Central memory CD4-positive, alpha-beta T cell (primary cell): ENCODE data around the gene VPS29.
A peak's percentile ranks its signal among the peaks of the same experiment; 100 is the strongest.
"Not testable (repeated sequence)": the region's sequence is repeated elsewhere in the genome, so short reads cannot be mapped to it uniquely, and the experiment has no call there.

ENCODE experiments used
- DNase-seq: peaks from one replicate; pipeline ENCODE4 v3.0.0; 2022
- total RNA-seq, 3 experiments: gene quantifications; one replicate each; lab custom pipeline; 2026; lab: John Stamatoyannopoulos, UW

The VPS29 gene
- 54.4 to 70.8 (median 70.2) reads per million in 3 experiments for total RNA-seq

DNA sequence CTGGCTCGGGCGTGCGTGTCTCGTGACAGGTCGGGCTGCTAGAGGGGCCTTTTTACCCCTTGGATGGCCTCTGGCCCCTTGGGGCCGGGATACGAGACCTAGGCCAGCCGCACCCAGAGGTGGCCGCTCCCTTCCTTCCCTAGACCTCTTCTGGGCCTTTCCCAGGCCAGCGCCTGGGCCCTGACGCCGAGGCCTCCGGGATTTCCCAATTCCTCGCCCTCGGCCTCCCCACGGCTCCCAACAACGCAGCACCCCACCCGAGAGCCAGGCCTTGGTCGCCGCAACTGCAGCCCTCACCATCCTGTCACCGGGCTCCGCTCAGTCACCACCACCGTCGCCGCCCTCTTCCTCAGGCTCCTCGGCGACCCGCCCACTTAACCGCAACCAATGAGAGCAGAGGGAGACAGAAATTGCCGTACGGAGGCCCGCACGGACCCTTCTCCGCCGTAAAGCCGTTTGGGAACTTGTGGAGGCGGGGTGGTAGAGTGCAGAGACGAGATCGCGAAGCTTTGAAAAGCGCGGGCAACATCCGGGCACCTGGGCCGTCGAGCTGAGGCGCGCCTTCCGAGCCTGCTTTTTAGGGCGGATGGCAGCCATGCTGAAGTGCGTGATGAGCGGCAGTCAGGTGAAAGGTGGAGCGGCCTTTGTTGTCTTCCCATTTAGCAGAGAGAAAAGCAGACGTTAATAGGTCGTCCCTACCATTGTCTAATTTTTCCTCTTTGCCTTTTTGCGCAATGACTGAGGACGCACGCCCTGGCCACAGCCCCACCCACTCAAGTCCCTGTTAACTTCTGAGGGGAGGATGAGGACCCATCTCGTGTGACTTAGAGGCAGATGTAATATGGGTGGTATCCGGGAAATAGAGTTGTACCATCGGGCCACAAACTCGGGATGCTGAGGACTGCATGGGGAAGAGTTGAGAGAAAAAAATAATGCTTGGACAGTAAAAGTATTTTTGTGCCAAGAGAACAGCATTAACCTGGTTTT is at the start of gene VPS29, which contains the start of gene RAD9B:
Gene VPS29, minus strand, starts transcription at position 360 of the 987 bp plus-strand sequence. Its CDS starts 60 bp downstream, at position 300.
Gene RAD9B, plus strand, starts transcription at position 580 of the 987 bp plus-strand sequence. Its CDS starts 7 bp downstream, at position 587.
- DNase-seq, result peak; percentile 100

DNA sequence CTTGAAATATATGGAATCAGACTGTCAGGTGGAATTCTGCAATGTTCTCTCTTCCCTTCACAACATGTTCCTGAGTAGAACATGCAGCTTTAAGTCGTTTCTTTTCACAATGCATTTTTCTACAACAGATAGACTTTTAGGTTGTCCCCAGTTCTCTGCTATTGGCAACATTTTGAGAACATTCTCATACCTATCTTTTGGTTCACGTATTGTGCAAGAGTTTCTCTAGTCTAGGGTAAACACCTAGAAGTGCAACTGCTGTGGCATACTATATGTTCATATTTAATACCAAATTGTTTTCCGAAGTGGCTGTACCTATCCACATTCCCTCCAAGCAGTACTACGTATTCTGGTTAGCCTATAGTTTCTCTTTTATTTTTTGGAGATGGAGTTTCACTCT is 49.1 kb upstream of the VPS29 start:
- DNase-seq, result no peak

DNA sequence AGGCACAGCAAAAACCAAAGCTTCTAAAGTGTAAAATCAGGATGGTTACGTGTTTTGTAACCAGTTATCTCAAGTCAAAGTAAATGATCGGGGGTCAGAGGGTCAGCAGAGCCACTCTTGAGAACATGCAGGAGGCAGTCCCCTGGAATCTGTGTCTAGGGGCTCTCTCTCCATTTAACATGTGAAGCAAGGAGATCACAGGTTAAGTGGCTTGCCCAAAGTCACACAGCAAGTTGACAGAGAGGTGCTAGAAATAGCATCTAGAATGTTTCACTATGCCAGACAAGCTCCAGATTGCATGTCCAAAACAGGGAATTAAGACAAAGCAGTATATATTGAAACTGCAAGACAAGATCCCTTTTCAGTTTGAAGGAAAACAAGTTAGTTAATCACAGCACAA is 47.8 kb upstream of the VPS29 start:
- DNase-seq, result no peak

DNA sequence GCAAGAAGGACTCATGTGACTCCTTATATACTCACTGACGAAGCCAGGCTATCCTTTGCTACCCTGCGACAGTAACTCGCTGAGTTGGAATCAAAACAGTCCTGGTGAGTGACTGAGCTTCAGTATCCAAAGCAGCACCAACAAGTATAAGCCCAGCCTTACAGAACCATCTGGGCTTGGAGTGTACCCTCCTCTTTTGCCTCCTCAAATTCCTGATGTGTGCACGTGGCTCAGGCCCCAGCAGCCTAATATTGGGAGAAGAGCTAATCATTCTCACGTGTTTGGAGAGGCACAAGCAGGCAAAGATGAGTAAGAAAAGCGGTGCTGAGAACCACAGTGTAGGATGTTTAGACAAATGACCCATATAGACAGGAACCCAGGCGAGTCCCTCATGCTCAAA is 46.8 kb upstream of the VPS29 start:
- no peak for DNase-seq

DNA sequence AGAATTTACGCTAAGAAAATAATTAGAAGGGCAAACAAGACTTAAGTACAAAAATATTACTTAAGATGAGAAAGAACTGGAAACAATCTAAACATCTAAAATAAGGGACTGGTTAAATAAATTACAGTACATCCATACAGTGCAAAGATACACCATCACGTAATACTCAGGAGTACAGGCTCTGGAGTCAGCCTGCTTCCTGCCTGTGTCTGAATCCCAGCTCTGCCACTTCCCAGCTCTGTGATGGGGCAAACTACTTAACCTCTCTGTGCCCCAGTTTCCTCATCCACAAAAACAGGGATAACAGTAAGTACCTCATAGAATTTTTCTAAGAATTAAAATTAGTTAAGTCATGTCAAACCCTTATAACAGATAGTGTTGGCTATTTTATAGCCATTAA is 45.2 kb upstream of the VPS29 start:
- no peak for DNase-seq

DNA sequence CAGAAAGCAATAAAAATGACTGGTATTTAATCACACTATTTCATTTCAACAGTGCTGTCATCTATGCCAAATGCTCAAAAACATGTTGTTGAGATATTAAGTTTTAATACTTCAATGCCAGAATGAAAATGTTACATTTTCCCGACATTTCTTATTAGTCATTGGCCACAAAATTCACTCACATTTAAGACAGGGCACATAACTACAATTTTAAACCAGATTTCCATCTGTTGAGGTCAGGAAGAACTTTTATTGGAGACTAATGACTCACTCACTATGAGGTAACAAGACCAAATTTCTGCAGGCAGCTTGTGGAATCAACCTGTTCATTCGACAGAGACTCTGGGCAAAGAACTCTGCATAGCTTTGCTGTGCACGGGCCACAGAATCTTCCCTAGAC is 44.4 kb upstream of the VPS29 start:
- DNase-seq, result no peak

DNA sequence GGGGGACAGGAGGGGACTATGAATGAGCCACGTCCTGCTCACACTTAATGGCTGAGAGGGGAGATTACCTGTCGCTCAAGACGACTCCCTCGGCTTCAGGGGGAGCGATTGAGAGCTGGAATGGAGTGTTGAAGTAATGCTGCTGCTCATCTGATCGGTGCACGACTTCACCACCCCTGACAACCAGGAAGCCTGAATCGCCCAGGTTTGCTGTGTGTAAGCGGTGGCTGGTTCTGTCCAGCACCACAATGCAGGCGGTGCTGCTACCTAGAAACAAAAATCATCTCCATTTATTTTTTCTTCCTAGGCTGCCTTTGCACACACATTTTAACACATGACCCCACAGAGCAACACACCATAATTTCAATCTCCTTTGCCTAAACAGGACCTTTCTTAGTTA is 43.9 kb upstream of the VPS29 start:
- DNase-seq, result no peak

DNA sequence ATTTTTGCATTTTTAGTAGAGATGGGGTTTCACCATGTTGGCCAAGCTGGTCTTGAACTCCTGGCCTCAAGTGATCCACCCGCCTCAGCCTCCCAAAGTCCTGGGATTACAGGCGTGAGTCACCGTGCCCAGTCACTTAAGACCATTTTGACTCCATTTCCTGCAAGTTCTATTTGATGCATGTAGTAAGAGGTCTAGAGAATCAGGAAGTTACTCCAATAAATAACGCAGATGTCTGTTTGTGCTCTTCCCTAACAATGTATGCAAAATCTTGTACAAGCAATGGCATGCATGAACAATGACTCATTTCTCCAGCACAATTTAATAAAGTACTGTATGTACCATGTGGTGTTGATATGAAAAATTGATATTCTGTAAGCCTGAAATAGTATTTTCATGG is 43.3 kb upstream of the VPS29 start:
- not testable (repeated sequence) for DNase-seq

DNA sequence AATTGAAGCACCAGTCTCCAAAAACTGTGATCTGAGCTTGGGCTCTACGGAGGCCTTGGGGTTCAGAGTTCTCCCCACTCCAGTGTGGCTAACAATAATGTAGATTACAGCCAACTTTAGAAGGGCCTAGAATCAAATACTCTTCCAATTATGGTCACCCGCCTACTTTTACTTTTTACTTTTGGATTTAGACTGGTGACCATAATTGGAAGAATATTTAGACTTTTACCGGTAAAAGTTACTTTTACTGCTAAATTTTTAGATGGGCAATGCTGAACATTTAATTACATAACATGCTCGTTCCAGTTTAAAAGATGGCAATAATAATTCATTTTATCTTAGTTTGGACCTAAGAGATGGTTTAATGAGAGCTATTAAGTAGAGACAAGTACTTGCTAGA is 42.1 kb upstream of the VPS29 start:
- DNase-seq, result no peak

DNA sequence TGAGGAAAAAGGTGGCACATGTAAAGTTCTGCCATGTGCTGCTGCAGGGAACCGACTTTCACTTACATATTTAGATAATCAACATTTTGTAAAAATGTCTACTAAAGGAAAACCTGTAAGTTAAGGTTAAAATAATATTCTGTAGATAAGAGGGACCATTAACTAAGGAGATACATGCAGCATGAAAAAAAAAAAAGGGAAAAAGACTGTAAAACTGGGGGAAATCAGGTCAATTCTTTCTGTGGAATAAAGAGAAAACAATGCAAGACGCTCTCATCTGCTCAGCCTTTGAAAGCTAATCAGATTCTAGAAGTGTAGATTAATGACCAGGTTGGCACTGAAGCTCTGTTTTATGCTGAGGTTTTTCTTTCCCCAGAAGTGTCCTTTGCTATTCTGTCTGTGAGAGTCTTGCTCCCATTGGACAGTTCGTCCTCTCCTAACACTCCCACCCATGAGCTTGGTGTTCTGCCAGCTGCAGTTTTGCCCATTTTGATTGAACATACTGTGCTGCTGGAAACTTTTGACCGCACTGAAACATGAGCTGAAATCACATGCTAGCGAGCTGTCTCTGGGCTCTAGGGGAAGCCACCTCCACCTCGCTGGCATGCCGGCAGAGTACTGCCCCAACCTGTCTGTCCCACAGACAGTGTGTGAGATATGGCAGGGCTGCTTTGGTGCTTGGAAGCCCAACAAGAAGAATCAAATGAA is 41.5 kb upstream of the VPS29 start:
- no peak for DNase-seq

DNA sequence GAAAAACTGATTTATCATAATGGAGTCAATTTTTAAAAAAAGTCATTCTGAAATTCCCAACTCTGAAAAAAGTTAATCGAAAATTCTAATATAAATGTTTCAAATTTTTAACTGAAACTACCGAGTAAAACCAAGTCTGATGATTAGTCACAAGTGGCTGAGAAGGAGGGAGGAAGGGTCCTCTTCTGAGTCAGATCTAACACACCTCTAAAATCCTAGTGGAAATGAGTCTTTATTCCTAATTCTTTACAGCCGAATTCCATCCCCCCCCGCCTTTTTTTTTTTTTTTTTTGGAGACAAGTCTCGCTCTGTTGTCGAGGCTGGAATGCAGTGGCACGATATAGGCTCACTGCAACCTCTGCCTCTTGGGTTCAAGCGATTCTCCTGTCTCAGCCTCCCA is 38.1 kb upstream of the VPS29 start:
- no peak for DNase-seq

DNA sequence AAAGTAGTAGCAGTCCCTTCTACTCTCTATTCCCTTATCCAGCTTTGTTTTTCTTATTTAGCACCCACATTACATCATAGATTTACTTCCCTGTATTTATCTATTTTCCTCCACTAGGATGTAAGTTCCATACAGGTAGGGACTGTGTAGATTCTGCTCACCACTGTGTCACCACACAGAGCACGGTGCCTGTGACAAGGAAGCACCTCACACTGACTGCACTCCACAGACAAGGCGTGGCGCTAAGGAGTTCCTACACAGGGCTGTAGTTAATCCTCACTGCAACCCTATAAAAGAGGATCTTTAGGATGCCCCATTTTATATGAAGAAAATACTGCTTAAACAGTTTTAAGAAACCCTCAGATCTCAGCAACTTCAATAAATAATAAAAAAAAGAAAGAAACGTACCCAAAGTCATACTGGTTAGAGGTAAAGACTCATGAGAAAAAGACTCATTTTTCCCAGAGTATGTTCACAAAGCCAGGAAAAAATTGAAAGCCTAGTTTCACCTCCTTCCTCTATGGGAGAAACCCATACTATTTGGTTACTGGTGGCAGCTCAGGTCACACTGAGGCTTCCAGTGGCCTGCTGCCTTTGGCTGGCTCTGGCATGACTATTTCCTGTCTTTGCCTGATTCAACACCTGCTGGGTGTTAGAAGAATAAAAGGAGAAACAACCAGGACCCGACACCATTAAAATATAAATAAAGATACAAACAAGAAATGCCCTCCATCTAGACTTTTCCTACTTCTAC is 37.1 kb upstream of the VPS29 start:
- no peak for DNase-seq

DNA sequence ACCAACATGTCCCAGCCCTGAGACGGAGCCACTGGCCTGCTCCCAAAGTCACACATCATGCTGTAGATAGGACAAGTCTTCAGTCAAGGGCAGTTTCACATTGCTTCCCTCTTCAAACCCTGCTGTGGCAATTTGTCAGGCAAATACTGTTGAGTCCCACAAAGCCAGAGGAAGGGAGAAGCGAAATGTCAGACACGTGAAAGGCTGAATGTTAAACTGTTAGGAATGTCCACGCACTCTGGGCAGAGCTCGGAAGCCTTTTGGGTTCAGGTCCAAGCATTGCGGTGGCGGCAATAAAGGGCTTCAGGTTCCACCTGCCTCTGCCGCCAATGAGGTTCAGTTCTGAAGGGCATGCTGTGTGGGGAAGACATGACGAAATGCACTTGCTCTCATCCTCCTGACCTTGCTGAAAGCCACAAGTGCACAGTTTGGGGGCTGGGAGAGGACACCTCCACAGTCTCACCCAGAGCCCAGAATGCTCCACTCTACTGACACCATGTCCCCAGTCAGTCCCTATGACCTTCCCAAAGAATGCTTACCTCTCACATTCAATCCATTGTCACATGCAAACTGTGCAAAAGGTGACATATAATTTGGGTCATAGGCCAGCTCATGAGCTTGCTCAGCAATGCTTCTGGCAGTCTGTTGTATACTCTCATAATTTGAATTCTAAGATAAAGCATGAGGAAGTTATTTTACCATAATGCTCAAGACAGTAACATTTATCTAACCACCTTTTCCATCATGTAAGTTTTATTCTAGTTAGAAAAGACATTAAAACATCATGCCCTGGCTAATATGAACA is 35.9 kb upstream of the VPS29 start:
- no peak for DNase-seq

DNA sequence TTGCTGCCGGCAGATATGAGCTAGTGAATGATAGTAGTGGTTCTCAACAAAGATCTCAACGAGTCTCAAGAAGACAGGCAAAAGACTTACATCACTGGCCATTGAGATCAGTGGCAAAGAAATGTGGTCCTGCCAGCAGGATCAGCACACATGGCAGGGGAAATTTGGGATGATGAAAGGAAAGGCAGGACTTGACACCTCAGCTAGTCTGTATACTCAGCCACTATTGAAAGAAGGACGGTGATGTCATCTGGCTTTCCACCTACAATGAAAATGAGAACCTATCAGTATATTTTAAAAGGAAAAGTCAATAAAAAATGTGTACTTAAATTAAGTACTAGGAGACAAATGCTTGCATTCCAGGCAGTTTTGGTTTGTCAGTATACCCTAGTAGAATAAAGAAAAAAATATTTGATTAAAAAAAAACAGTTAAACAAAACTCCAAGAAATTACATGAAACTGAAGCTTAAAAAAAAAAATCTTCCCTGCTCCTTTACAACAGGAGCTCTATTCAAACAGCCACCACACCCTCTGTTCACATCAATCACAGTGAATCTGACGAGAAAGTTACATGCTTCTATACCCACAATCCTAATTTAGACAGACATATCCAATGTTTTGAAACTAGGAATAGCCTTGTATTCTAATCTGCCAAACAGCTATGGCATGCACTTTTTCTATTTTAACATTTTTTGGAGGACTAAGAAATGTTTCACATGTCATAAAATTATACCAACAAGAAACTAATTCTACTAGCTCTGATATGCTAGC is 35.1 kb upstream of the VPS29 start:
- DNase-seq, result no peak

DNA sequence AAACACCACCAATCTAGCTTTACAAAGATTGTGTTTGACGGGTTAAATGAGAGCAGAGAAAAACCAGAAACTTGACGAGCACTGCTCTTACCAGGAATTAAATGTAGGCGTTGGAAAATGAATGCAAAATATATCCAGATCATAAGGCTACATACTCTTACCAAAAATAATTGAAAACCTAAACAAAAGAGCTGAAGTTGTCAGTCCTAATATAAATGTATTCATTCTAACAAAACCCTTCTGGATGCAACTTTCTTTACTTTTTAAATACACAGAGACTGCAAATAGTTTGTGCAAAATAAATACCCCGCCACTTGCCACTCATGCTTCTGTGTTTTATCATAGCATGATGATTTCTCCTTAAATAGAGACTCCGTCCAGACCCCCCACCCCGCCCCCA is 32.9 kb upstream of the VPS29 start:
- no peak for DNase-seq

DNA sequence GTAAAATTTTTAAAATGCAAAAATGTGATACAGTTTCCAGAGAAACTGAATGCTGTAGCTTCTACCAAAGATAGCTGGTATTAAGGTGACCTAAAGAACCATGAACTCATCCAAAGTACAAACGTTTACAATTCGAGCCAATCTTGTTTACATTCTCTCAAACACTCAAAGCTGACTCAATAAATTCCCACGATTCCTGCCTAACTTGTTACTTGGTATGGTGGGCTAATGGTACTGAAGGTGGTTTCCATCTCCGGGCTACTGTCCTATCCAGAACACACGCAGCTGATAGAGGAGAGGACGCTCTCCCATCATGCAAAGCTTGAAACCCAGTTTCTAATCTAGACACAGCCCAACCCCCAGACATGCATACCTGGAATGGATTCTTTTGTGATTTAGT is 31.7 kb upstream of the VPS29 start:
- DNase-seq, result no peak

DNA sequence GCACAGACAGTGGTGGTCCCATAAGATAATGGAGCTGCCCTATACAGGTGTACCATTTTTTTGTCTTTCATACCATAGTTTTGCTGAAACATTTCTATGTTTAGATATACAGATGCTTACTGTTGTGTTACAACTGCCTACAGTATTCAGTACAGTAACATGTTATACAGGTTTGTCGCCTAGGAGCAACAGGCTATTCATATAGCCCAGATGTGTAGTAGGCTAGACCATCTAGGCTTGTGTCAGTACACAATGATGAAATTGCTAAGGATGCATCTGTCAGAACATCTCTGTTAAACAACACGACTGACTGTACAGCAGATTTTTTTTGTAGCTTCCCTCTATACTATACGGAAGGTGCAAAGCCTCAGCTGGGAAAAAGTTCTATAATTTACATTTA is 30.7 kb upstream of the VPS29 start:
- DNase-seq, result no peak

DNA sequence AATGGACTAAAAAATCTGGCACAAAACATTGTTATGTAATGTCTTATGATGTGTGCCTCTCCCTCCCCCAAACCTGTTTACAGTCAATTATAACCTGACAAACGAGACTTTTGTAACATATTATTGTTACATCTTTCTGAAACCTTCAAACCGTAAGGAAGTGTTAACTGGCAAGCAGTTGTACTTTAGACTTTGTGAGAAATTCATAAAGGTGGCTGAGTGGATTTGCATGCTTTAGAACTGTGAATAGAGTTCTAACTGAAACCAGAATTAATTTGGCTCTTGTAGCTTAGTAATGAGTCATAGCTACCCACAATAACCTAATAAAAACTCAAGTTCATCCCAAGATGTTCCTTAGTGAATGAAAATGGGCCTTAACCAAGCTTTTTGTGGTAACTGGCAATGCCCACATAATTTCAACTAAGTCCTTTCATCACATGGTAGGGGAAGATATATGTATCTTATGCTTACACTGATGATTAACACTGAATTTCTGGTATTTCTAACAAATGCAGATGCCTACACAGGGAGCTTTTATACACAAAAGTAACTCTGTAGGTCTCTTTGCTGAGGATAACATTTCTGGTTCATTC is 29.9 kb upstream of the VPS29 start:
- DNase-seq, result no peak

DNA sequence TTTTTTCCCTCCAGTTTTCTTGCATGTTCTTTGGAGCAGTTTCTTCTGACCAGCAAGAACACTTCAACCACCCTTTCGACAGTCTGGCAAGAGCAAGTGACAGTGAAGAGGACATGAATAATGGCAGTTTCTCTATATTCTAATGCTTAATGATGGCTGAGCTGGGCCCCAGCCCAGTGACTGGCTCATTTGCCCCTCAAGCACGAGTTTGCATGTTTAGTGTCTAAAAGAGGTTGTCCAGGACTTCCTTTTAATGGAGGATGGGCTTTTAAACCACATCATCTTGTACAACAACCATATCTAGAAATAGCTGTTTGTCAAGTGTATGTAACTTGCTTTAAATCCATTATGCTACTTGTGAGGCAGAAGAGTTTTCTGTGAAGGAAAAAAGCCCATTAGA is 28.6 kb upstream of the VPS29 start:
- DNase-seq, result no peak

DNA sequence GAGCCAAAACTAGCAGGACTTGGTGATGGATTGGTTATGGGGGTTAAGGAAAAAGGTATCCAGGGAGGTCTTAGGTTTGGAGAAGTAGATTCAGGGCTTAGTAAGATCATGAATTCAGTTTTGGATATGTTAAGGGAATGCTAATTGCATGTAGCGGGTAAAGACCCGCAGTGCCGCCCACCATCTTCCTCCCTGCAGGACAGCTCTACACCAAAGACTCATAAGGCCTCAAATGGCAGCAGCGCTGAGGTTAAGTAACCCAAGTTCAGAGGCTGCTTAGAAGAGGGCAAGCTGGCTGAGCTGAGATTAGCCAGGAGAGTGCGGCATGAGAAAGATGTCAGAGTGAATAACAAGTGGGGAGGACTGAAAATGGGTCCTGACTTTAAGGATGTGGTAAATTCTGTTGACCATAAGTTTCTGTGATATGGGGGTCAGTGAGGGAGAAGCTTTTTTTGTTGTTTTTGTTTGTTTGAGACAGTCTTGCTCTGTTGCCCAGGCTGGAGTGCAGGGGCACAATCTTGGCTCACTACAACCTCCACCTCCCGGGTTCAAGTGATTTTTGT is 26.4 kb upstream of the VPS29 start:
- DNase-seq, result no peak
